ENCODE results near the gene PPP2R2C.

PPP2R2C gene

DNA sequence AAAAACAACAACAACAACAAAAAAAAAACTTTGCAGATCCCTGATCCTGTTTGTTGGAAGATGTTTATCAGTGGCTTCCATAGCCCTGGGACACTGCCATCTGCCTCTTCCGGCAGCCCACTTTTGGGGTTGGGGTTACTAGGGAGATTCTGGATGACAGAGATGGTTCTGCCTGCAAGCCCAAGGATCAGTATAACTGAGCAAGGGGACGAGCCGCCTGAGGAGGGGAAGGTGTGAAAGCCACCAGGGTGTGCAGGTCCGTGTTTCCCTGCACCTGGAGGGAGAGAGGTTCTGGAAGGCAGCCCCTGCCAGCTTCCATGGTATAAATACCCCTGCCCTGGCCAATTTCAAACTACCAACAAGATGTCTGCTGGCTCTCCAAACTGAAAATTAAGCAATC lies 41.5 kb downstream of the PPP2R2C start:
- Histone ChIP-seq H3K4me2 (ENCODE audit: low read length) (no peak overlapping the region), H2AFZ (no peak overlapping the region), H3K79me2 (no peaks in the 10 kb centered on the region), H3K4me1 (no peaks in the 10 kb centered on the region), H3K9ac (no peak overlapping the region), H3K4me3 (ENCODE audit: low read depth, low read length) (no peak overlapping the region), H3K27ac (no peak overlapping the region), H3K36me3 (ENCODE audit: control insufficient read depth, insufficient read depth, low read length) (no peaks in the 10 kb centered on the region), H3K27me3 (ENCODE audit: control insufficient read depth, insufficient read depth, low read length) (no peaks in the 10 kb centered on the region), H3K9me3 (ENCODE audit: control insufficient read depth, low read length) (peaks cover 5% of the 10 kb centered on the region)
- TF ChIP-seq, protein P1, sequence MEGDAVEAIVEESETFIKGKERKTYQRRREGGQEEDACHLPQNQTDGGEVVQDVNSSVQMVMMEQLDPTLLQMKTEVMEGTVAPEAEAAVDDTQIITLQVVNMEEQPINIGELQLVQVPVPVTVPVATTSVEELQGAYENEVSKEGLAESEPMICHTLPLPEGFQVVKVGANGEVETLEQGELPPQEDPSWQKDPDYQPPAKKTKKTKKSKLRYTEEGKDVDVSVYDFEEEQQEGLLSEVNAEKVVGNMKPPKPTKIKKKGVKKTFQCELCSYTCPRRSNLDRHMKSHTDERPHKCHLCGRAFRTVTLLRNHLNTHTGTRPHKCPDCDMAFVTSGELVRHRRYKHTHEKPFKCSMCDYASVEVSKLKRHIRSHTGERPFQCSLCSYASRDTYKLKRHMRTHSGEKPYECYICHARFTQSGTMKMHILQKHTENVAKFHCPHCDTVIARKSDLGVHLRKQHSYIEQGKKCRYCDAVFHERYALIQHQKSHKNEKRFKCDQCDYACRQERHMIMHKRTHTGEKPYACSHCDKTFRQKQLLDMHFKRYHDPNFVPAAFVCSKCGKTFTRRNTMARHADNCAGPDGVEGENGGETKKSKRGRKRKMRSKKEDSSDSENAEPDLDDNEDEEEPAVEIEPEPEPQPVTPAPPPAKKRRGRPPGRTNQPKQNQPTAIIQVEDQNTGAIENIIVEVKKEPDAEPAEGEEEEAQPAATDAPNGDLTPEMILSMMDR (IDR thresholded peaks at IDR 0.05), result no peak

DNA sequence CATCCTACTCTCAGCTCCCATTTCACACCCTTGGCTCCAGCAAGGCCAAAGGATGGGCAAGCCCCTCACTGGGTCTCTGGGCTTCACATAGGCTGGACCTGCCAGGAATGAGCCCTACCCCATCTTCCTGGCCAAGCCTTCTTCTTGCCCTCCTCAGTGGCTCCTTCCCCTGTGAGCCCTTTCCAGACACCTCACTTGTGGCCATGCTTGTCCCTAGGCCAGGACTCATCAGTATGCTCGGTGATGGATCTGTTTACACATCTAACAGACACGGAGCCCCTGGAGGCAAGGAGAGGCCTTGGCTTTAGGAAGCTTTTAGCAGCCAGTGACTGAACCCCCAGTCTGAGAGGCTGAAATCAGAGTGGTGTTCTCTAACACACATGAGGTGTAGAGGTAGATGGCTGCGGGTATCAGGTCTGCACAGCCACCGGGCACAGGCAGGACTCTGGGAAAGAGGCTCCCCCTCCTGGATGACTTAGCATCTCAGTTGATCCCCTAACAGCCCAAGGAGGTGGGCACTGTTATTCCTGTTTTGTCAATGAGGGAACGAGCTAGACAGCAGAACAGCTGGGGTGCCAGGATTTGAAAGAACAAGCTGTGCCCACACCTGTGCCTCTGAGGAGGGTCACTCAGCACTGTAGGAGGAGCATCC lies 44.8 kb downstream of the PPP2R2C start:
- Histone ChIP-seq H3K27ac (no peak overlapping the region), H3K36me3 (ENCODE audit: control insufficient read depth, insufficient read depth, low read length) (no peaks in the 10 kb centered on the region), H3K9me3 (ENCODE audit: control insufficient read depth, low read length) (no peaks in the 10 kb centered on the region), H3K79me2 (no peaks in the 10 kb centered on the region), H3K4me3 (ENCODE audit: low read depth, low read length) (no peak overlapping the region), H3K9ac (no peak overlapping the region), H3K4me1 (no peaks in the 10 kb centered on the region), H2AFZ (no peak overlapping the region), H3K27me3 (ENCODE audit: control insufficient read depth, insufficient read depth, low read length) (no peaks in the 10 kb centered on the region), H3K4me2 (ENCODE audit: low read length) (no peak overlapping the region)
- TF ChIP-seq, protein P1 (IDR thresholded peaks at IDR 0.05), result no peak

DNA sequence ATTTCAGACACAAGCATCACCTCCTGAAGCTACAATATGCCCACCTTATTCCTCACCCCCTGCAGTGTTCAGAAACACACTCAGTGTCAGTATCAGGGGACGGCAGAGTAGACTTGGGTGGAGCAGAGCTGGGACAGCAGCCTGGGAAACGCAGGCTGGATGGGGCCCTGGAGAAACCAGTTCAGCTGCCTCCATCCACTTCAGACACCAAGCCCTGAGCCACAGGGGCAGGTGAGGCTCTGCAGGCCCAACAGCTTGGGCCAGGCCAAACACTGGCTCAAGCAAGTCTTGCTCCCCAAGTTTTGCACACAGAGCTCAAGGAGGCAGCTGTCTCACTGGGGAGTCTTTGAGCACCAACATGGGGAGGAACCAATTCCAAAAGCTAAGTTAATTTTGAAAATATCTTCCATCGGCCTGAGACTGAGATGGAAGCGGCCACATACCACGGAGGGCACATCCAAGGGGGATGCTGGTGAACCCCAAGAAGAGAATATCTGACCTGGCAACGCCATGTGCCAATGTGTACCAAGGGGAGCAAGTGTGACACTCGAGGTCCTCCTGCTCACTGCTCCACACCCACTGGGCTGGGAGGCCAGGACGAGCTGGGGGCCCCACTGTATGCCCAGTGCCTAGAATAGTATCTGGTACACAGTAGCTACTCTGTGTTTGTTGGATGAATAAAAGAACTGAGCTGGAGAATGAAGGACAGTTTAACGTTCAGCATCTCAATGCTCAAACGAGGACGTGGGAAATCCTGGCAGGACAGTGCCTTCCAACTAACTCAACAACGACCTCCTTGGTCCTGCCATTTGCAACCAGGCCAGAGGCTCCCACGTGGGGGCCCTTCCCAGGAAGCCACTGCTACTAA lies 45.6 kb downstream of the PPP2R2C start:
- Histone ChIP-seq H3K79me2 (no peaks in the 10 kb centered on the region), H3K36me3 (ENCODE audit: control insufficient read depth, insufficient read depth, low read length) (no peaks in the 10 kb centered on the region), H3K4me1 (no peaks in the 10 kb centered on the region), H2AFZ (no peak overlapping the region), H3K4me3 (ENCODE audit: low read depth, low read length) (no peak overlapping the region), H3K27me3 (ENCODE audit: control insufficient read depth, insufficient read depth, low read length) (no peaks in the 10 kb centered on the region), H3K9me3 (ENCODE audit: control insufficient read depth, low read length) (no peaks in the 10 kb centered on the region), H3K27ac (no peak overlapping the region), H3K9ac (no peak overlapping the region), H3K4me2 (ENCODE audit: low read length) (no peak overlapping the region)
- TF ChIP-seq, protein P1 (IDR thresholded peaks at IDR 0.05), result no peak

DNA sequence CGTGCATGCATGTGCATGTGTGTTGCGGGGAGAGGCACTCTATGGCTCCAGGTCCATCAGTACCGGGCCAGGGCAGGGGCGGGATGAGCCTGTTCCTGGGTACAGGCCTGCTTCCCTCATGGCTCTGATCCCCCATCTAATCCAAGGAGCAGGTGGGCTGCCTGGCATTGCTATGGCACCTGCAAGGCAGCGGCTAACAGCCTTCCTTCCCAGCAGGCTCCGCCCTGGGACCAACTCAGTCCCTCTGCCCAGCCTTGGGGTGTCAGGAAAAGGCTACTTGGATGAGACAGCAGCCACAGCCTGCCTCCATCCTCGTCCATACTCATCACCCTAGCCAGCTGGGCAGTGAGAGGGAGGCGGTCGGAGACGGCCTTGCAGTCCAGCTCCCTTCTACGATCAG lies 46.5 kb downstream of the PPP2R2C start:
- no peak overlapping the region for H3K27ac ChIP-seq

More for the DNA sequence above, 46.5 kb downstream of the PPP2R2C start:
- H3K79me2 ChIP-seq, result no peaks in the 10 kb centered on the region
- TF ChIP-seq, protein P1 (IDR thresholded peaks at IDR 0.05), result no peak
- H2AFZ ChIP-seq, result no peak overlapping the region
- H3K9ac ChIP-seq, result no peak overlapping the region
- no peaks in the 10 kb centered on the region for H3K27me3 ChIP-seq (ENCODE audit: control insufficient read depth, insufficient read depth, low read length)
- H3K4me1 ChIP-seq, result no peaks in the 10 kb centered on the region
- H3K4me2 ChIP-seq (ENCODE audit: low read length), result no peak overlapping the region
- no peaks in the 10 kb centered on the region for H3K9me3 ChIP-seq (ENCODE audit: control insufficient read depth, low read length)
- no peaks in the 10 kb centered on the region for H3K36me3 ChIP-seq (ENCODE audit: control insufficient read depth, insufficient read depth, low read length)
- H3K4me3 ChIP-seq (ENCODE audit: low read depth, low read length), result no peak overlapping the region

All from parathyroid adenoma (tissue), 2 donors.